Measurements from ENCODE around the gene CIC. TPM values are rescaled to one million over a fixed set of nuclear protein-coding genes. Genes with fewer than 3 reads are reported as not detected.

The CIC gene
- total RNA-seq, 4 donors from 2014 or later = 50.6 to 98.3 (median 56.9) TPM

GRCh38 chr19:42268142-42268703, 829 bp upstream of the CIC start:
- DNase-seq = peak; percentile 99
- H3K27me3 ChIP-seq = no peaks in the 10 kb centered on the region
- peak in 1 of 2 donors; percentile 91 for TF ChIP-seq POLR2A (IDR thresholded peaks at IDR 0.05)
- TF ChIP-seq CTCF (IDR thresholded peaks at IDR 0.05) = peak in 1 of 6 experiments; percentile 5
- peak overlapping the region; percentile 96 to 100 (median 99) for H3K27ac ChIP-seq
- peaks cover 20 to 29% of the 10 kb centered on the region in 2 donors for H3K4me1 ChIP-seq
- intact Hi-C loops (cut with DNase I) = no loop called here
- peak overlapping the region; percentile 30 to 66 (median 45) for H3K4me3 ChIP-seq (replicated peaks in 1 of 3)
- peaks cover 13% of the 10 kb centered on the region in 2 donors for H3K36me3 ChIP-seq
- no peaks in the 10 kb centered on the region for H3K9me3 ChIP-seq
- 0% methylated on average over 25 to 43 of the region's 46 CpGs for WGBS, 2 donors

- Histone ChIP-seq H3K27ac (peak overlapping the region; percentile 73 to 94 (median 90)), H3K4me1 (peaks cover 20 to 29% of the 10 kb centered on the region in 2 donors), H3K9me3 (no peaks in the 10 kb centered on the region), H3K27me3 (no peaks in the 10 kb centered on the region), H3K4me3 (replicated peaks in 1 of 3) (peak overlapping the region in 2 of 3 donors; percentile 49 to 58), H3K36me3 (peaks cover 25 to 28% of the 10 kb centered on the region in 2 donors)
- TF ChIP-seq CTCF (IDR thresholded peaks at IDR 0.05) (no peak), POLR2A (IDR thresholded peaks at IDR 0.05) (no peak)
- no peak for DNase-seq
- 32 to 38% methylated on average over 10 of the region's 10 CpGs for WGBS, 2 donors
- intact Hi-C loops (cut with DNase I) = no loop called here
Measured at GRCh38 chr19:42269478-42270345, 660 bp downstream of the CIC start.

GRCh38 chr19:42270346-42271044, 1.4 kb downstream of the CIC start:
- Histone ChIP-seq H3K27me3 (no peaks in the 10 kb centered on the region), H3K4me1 (peaks cover 20 to 29% of the 10 kb centered on the region in 2 donors), H3K27ac (peak overlapping the region; percentile 73 to 94 (median 90)), H3K36me3 (peaks cover 28 to 29% of the 10 kb centered on the region in 2 donors), H3K4me3 (replicated peaks in 1 of 3) (peak overlapping the region in 2 of 3 donors; percentile 49 to 58), H3K9me3 (no peaks in the 10 kb centered on the region)
- 9 to 10% methylated on average over 12 to 14 of the region's 18 CpGs for WGBS, 2 donors
- intact Hi-C loops (cut with DNase I) = no loop called here
- TF ChIP-seq POLR2A (IDR thresholded peaks at IDR 0.05) = peak in 1 of 2 donors; percentile 35
- no peak for TF ChIP-seq CTCF (IDR thresholded peaks at IDR 0.05)
- peak; percentile 59 to 62 for DNase-seq

GRCh38 chr19:42271045-42271419, 2.0 kb downstream of the CIC start:
- intact Hi-C loops (cut with DNase I) = no loop called here
- Histone ChIP-seq H3K4me3 (replicated peaks in 1 of 3) (peak overlapping the region in 1 of 3 donors; percentile 49), H3K36me3 (peaks cover 28 to 29% of the 10 kb centered on the region in 2 donors), H3K27ac (peak overlapping the region in 2 of 3 donors; percentile 73 to 90), H3K27me3 (no peaks in the 10 kb centered on the region), H3K9me3 (no peaks in the 10 kb centered on the region), H3K4me1 (peaks cover 20 to 29% of the 10 kb centered on the region in 2 donors)
- TF ChIP-seq POLR2A (IDR thresholded peaks at IDR 0.05) = no peak
- no peak for TF ChIP-seq CTCF (IDR thresholded peaks at IDR 0.05)
- DNase-seq = peak; percentile 43 to 44
- 42 to 49% methylated on average over 3 of the region's 3 CpGs for WGBS, 2 donors
